ENCODE results near the gene ANXA3.

- TF ChIP-seq, protein P1, sequence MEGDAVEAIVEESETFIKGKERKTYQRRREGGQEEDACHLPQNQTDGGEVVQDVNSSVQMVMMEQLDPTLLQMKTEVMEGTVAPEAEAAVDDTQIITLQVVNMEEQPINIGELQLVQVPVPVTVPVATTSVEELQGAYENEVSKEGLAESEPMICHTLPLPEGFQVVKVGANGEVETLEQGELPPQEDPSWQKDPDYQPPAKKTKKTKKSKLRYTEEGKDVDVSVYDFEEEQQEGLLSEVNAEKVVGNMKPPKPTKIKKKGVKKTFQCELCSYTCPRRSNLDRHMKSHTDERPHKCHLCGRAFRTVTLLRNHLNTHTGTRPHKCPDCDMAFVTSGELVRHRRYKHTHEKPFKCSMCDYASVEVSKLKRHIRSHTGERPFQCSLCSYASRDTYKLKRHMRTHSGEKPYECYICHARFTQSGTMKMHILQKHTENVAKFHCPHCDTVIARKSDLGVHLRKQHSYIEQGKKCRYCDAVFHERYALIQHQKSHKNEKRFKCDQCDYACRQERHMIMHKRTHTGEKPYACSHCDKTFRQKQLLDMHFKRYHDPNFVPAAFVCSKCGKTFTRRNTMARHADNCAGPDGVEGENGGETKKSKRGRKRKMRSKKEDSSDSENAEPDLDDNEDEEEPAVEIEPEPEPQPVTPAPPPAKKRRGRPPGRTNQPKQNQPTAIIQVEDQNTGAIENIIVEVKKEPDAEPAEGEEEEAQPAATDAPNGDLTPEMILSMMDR (IDR thresholded peaks at IDR 0.05) = no peak
- TF ChIP-seq EZH2 (IDR thresholded peaks at IDR 0.05) (no peak), EZH2phosphoT487 (IDR thresholded peaks at IDR 0.05) (no peak)
These were observed 5.1 kb downstream of the ANXA3 start for GRCh38 chr4:78556665-78557064.
